ENCODE results near the gene DHDH.
"Not testable (repeated sequence)": the region's sequence is repeated elsewhere in the genome, so short reads cannot be mapped to it uniquely, and the experiment has no call there.

Gene DHDH

GRCh38 chr19:48933382-48933932 lies at the start of gene DHDH:
Gene DHDH (plus strand): TSS chr19:48933699. CDS start chr19:48933722, 23 bp downstream.
- DNase-seq: peak; percentile 95

GRCh38 chr19:48883726-48884125 lies 49.8 kb upstream of the DHDH start:
- no peak for DNase-seq

- no peak for DNase-seq
Observed at GRCh38 chr19:48887861-48888612, 45.5 kb upstream of the DHDH start.

- not testable (repeated sequence) for DNase-seq
Observed at GRCh38 chr19:48889496-48889895, 44.0 kb upstream of the DHDH start.

- DNase-seq: peak; percentile 50
Observed at GRCh38 chr19:48890551-48890950, 42.9 kb upstream of the DHDH start.

GRCh38 chr19:48895226-48895625 lies 38.3 kb upstream of the DHDH start:
- DNase-seq: no peak

GRCh38 chr19:48896191-48896720 lies 37.2 kb upstream of the DHDH start:
- DNase-seq: peak; percentile 31

- DNase-seq: no peak
Observed at GRCh38 chr19:48897181-48897580, 36.3 kb upstream of the DHDH start.

GRCh38 chr19:48899386-48899749 lies 34.1 kb upstream of the DHDH start:
- peak; percentile 62 for DNase-seq

GRCh38 chr19:48899781-48900476 lies 33.6 kb upstream of the DHDH start, which contains the start of gene NUCB1:
Gene NUCB1 (plus strand): TSS chr19:48900312. CDS start chr19:48900797, 485 bp downstream.
- peak; percentile 99 for DNase-seq

GRCh38 chr19:48900477-48901406 lies 32.8 kb upstream of the DHDH start:
- peak; percentile 45 for DNase-seq

GRCh38 chr19:48902291-48902690 lies 31.2 kb upstream of the DHDH start:
- DNase-seq: not testable (repeated sequence)

- not testable (repeated sequence) for DNase-seq
Observed at GRCh38 chr19:48903788-48904187, 29.7 kb upstream of the DHDH start.

- no peak for DNase-seq
Observed at GRCh38 chr19:48905664-48906063, 27.8 kb upstream of the DHDH start.

- DNase-seq: no peak
Observed at GRCh38 chr19:48906324-48906723, 27.2 kb upstream of the DHDH start.

- no peak for DNase-seq
Observed at GRCh38 chr19:48907671-48908070, 25.8 kb upstream of the DHDH start.

GRCh38 chr19:48909424-48910077 lies 23.9 kb upstream of the DHDH start:
- not testable (repeated sequence) for DNase-seq

- no peak for DNase-seq
Observed at GRCh38 chr19:48910803-48911202, 22.7 kb upstream of the DHDH start.

- peak; percentile 66 for DNase-seq
Observed at GRCh38 chr19:48913114-48913889, 20.2 kb upstream of the DHDH start.

- no peak for DNase-seq
Observed at GRCh38 chr19:48914181-48914580, 19.3 kb upstream of the DHDH start.

GRCh38 chr19:48915757-48916156 lies 17.7 kb upstream of the DHDH start:
- DNase-seq: no peak
